HL-60 (cell line): Measurements from ENCODE around the gene FIBIN.
"Not testable (repeated sequence)": the region's sequence is repeated elsewhere in the genome, so short reads cannot be mapped to it uniquely, and the experiment has no call there.

ENCODE experiments used
- DNase-seq, 2 experiments: peaks; one replicate each; pipeline ENCODE4 v3.0.0-alpha.2; 2010 to 2020; ENCODE audit warnings: low read depth in 1 of 2, low spot score in 1 of 2
- H3K27ac ChIP-seq: fragments of 250-450 bp; sonication (Bioruptor Pico); replicated peaks from 2 replicates; pipeline ENCODE4 v1.5.1; 2020; ENCODE audit warnings: mild to moderate bottlenecking, moderate library complexity
- H3K27me3 ChIP-seq: fragments of 250-450 bp; sonication (Bioruptor Pico); 2 replicates; pipeline ENCODE4 v1.5.1; 2021; ENCODE audit warnings: mild to moderate bottlenecking, moderate library complexity; ENCODE audit not compliant: insufficient read depth, poor library complexity, severe bottlenecking
- H3K4me3 ChIP-seq: replicated peaks from 2 replicates; pipeline ENCODE4 v1.5.1; 2011; ENCODE audit warnings: mild to moderate bottlenecking, control low read depth, low read length; ENCODE audit not compliant: insufficient read depth
- CTCF ChIP-seq: IDR thresholded peaks from one replicate; pipeline ENCODE4 v1.5.1; 2011; ENCODE audit warnings: low read length, control low read depth, inconsistent platforms; ENCODE audit not compliant: insufficient read depth
- GABPA ChIP-seq: IDR thresholded peaks from 2 replicates; pipeline ENCODE4 v1.6.1; 2012; ENCODE audit warnings: low read depth
- POLR2AphosphoS5 ChIP-seq: IDR thresholded peaks from 2 replicates; pipeline ENCODE4 v1.6.1; 2012; ENCODE audit warnings: low read depth
- REST ChIP-seq: IDR thresholded peaks from 2 replicates; pipeline ENCODE4 v1.6.1; 2012; ENCODE audit warnings: low read depth; ENCODE audit not compliant: insufficient replicate concordance
- SPI1 ChIP-seq: IDR thresholded peaks from 2 replicates; pipeline ENCODE4 v1.6.1; 2012; ENCODE audit warnings: low read depth, mild to moderate bottlenecking, borderline replicate concordance

The FIBIN gene

GRCh38 chr11:26964339-26964738 lies 29.6 kb upstream of the FIBIN start:
- no peak for DNase-seq
- TF ChIP-seq GABPA (no peak), SPI1 (no peak), POLR2AphosphoS5 (no peak), REST (no peak), CTCF (no peak)
- Histone ChIP-seq H3K27me3 (no peaks in the 10 kb centered on the region), H3K27ac (no peak overlapping the region), H3K4me3 (no peak overlapping the region)

GRCh38 chr11:26964847-26965485 lies 28.9 kb upstream of the FIBIN start:
- not testable (repeated sequence) for H3K27ac ChIP-seq, H3K27me3 ChIP-seq, H3K4me3 ChIP-seq, DNase-seq

- H3K27ac ChIP-seq, result no peak overlapping the region
- no peak for DNase-seq
- no peak for TF ChIP-seq GABPA
- no peak overlapping the region for H3K4me3 ChIP-seq
- H3K27me3 ChIP-seq, result no peaks in the 10 kb centered on the region
Observed at GRCh38 chr11:26971961-26972360, 22.0 kb upstream of the FIBIN start.

GRCh38 chr11:26974069-26974783 lies 19.7 kb upstream of the FIBIN start:
- H3K27ac ChIP-seq, result no peak overlapping the region
- no peak overlapping the region for H3K4me3 ChIP-seq
- TF ChIP-seq POLR2AphosphoS5, result no peak
- no peak for TF ChIP-seq SPI1
- TF ChIP-seq GABPA, result no peak
- no peak for TF ChIP-seq REST
- no peak for TF ChIP-seq CTCF
- H3K27me3 ChIP-seq, result no peaks in the 10 kb centered on the region
- DNase-seq, result no peak

- TF ChIP-seq REST (no peak), SPI1 (no peak), CTCF (no peak), POLR2AphosphoS5 (no peak), GABPA (no peak)
- no peaks in the 10 kb centered on the region for H3K27me3 ChIP-seq
- DNase-seq, result no peak
- no peak overlapping the region for H3K27ac ChIP-seq
- no peak overlapping the region for H3K4me3 ChIP-seq
Observed at GRCh38 chr11:26974996-26975395, 18.9 kb upstream of the FIBIN start.
